SK-N-DZ (cell line): Measurements from ENCODE around the gene CYP20A1.
"Not testable (repeated sequence)": the region's sequence is repeated elsewhere in the genome, so short reads cannot be mapped to it uniquely, and the experiment has no call there.

Experiments used
- DNase-seq: peaks from one replicate; pipeline ENCODE4 v3.0.0-alpha.2; 2015; ENCODE audit warnings: low spot score

The CYP20A1 gene

GRCh38 chr2:203280428-203281064 is 41.7 kb downstream of the CYP20A1 start:
- DNase-seq, result no peak

- no peak for DNase-seq
Measured at GRCh38 chr2:203282101-203282500, 43.3 kb downstream of the CYP20A1 start.

GRCh38 chr2:203286532-203286931 is 47.7 kb downstream of the CYP20A1 start:
- DNase-seq, result no peak

GRCh38 chr2:203301667-203302066 is 62.8 kb downstream of the CYP20A1 start:
- no peak for DNase-seq

GRCh38 chr2:203302586-203302985 is 63.8 kb downstream of the CYP20A1 start:
- DNase-seq, result not testable (repeated sequence)

GRCh38 chr2:203310688-203311436 is 72.0 kb downstream of the CYP20A1 start:
- DNase-seq, result no peak

- DNase-seq, result no peak
Measured at GRCh38 chr2:203326356-203326755, 87.5 kb downstream of the CYP20A1 start.

GRCh38 chr2:203327582-203327900 is 88.7 kb downstream of the CYP20A1 start:
- no peak for DNase-seq

GRCh38 chr2:203327901-203328759 is 89.3 kb downstream of the CYP20A1 start, which contains the start of gene ABI2:
ABI2 (plus strand) TSS chr2:203328394; CDS start chr2:203328515, 121 bp downstream.
- DNase-seq, result peak; percentile 96

- DNase-seq, result peak; percentile 45
Measured at GRCh38 chr2:203328760-203329540, 90.1 kb downstream of the CYP20A1 start.

- DNase-seq, result no peak
Measured at GRCh38 chr2:203330434-203330833, 91.6 kb downstream of the CYP20A1 start.

GRCh38 chr2:203338322-203338721 is 99.5 kb downstream of the CYP20A1 start:
- peak; percentile 20 for DNase-seq

GRCh38 chr2:203340791-203341487 is 102.1 kb downstream of the CYP20A1 start:
- DNase-seq, result no peak

GRCh38 chr2:203341741-203342310 is 103.0 kb downstream of the CYP20A1 start:
- no peak for DNase-seq

GRCh38 chr2:203342374-203342773 is 103.6 kb downstream of the CYP20A1 start:
- not testable (repeated sequence) for DNase-seq

GRCh38 chr2:203344667-203345066 is 105.8 kb downstream of the CYP20A1 start:
- no peak for DNase-seq

- DNase-seq, result no peak
Measured at GRCh38 chr2:203346612-203347011, 107.8 kb downstream of the CYP20A1 start.

- no peak for DNase-seq
Measured at GRCh38 chr2:203347375-203347774, 108.6 kb downstream of the CYP20A1 start.

- no peak for DNase-seq
Measured at GRCh38 chr2:203352604-203353255, 113.9 kb downstream of the CYP20A1 start.

GRCh38 chr2:203354966-203355365 is 116.1 kb downstream of the CYP20A1 start:
- no peak for DNase-seq
